ENCODE results near the gene GSE1.

The GSE1 gene

GRCh38 chr16:85612801-85613603, at the start of gene GSE1:
Gene GSE1, plus strand, starts transcription at chr16:85613322. Its CDS starts 70 bp downstream, at chr16:85613392.
- peak in 1 of 2 donors; percentile 25 for DNase-seq (ENCODE audit: low read depth in 1 of 2, low spot score in 1 of 2)

GRCh38 chr16:85563515-85564276, 49.4 kb upstream of the GSE1 start:
- no peak for DNase-seq (ENCODE audit: low read depth in 1 of 2, low spot score in 1 of 2)

- DNase-seq (ENCODE audit: low read depth in 1 of 2, low spot score in 1 of 2): no peak
These were observed 48.7 kb upstream of the GSE1 start for GRCh38 chr16:85564277-85565051.

GRCh38 chr16:85565340-85565739, 47.8 kb upstream of the GSE1 start:
- DNase-seq (ENCODE audit: low read depth in 1 of 2, low spot score in 1 of 2): no peak

GRCh38 chr16:85565801-85566526, 47.2 kb upstream of the GSE1 start:
- DNase-seq (ENCODE audit: low read depth in 1 of 2, low spot score in 1 of 2): no peak

- no peak for DNase-seq (ENCODE audit: low read depth in 1 of 2, low spot score in 1 of 2)
These were observed 46.5 kb upstream of the GSE1 start for GRCh38 chr16:85566561-85567100.

- no peak for DNase-seq (ENCODE audit: low read depth in 1 of 2, low spot score in 1 of 2)
These were observed 45.8 kb upstream of the GSE1 start for GRCh38 chr16:85567101-85567866.

GRCh38 chr16:85567935-85568334, 45.2 kb upstream of the GSE1 start:
- no peak for DNase-seq (ENCODE audit: low read depth in 1 of 2, low spot score in 1 of 2)

GRCh38 chr16:85568519-85568918, 44.6 kb upstream of the GSE1 start:
- no peak for DNase-seq (ENCODE audit: low read depth in 1 of 2, low spot score in 1 of 2)

- DNase-seq (ENCODE audit: low read depth in 1 of 2, low spot score in 1 of 2): no peak
These were observed 44.0 kb upstream of the GSE1 start for GRCh38 chr16:85569039-85569614.

GRCh38 chr16:85569615-85570212, 43.4 kb upstream of the GSE1 start:
- peak in 1 of 2 donors; percentile 8 for DNase-seq (ENCODE audit: low read depth in 1 of 2, low spot score in 1 of 2)

GRCh38 chr16:85570213-85570734, 42.8 kb upstream of the GSE1 start:
- peak in 1 of 2 donors; percentile 10 for DNase-seq (ENCODE audit: low read depth in 1 of 2, low spot score in 1 of 2)

GRCh38 chr16:85570735-85571562, 42.2 kb upstream of the GSE1 start:
- no peak for DNase-seq (ENCODE audit: low read depth in 1 of 2, low spot score in 1 of 2)

- no peak for DNase-seq (ENCODE audit: low read depth in 1 of 2, low spot score in 1 of 2)
These were observed 41.6 kb upstream of the GSE1 start for GRCh38 chr16:85571563-85571812.

GRCh38 chr16:85571813-85572619, 41.1 kb upstream of the GSE1 start:
- no peak for DNase-seq (ENCODE audit: low read depth in 1 of 2, low spot score in 1 of 2)

GRCh38 chr16:85573045-85573695, 40.0 kb upstream of the GSE1 start:
- no peak for DNase-seq (ENCODE audit: low read depth in 1 of 2, low spot score in 1 of 2)

Data from activated CD4-positive, alpha-beta T cell treated with anti-CD3 and anti-CD28 coated beads, Interleukin-2, amount 50 U/mL, for 24 hours (primary cell).